H1 (cell line): ENCODE measurements around the gene MCF2L2. TPM values are rescaled to one million over a fixed set of nuclear protein-coding genes. Genes with fewer than 3 reads are reported as not detected.

Experiments
- CTCF ChIA-PET: fragments of 300-600 bp; sonication (Branson Sonifier 250); formaldehyde crosslinking; loops from one replicate; lab custom pipeline; 2021; ENCODE audit not compliant: partially characterized antibody; lab: Charles Lee
- POLR2A ChIA-PET: fragments of 300-600 bp; sonication (Branson Sonifier 250); formaldehyde crosslinking; loops from one replicate; lab custom pipeline; 2021; ENCODE audit warnings: inconsistent platforms; ENCODE audit not compliant: partially characterized antibody; lab: Charles Lee
- DNase-seq, 2 experiments: peaks; one replicate each; pipeline versions ENCODE4 v3.0.0 to v3.0.0-alpha.2; 2010 to 2022; ENCODE audit warnings: low spot score in 2 of 2, low read depth in 1 of 2, mixed read lengths in 1 of 2
- FAIRE-seq: peaks from 2 replicates; lab custom pipeline; 2011; peaks lifted over from hg19 to GRCh38; lab: Jason Lieb, UNC
- H2AFZ ChIP-seq: 2 replicates; pipeline ENCODE4 v1.8.1; 2012; ENCODE audit warnings: low read length, inconsistent platforms
- H2AK5ac ChIP-seq: 2 replicates; pipeline ENCODE4 v1.6.1; 2013; ENCODE audit warnings: low read depth, low read length
- H2BK120ac ChIP-seq: replicated peaks from 2 replicates; pipeline ENCODE3; 2013; ENCODE audit warnings: low read depth, low read length, inconsistent platforms
- H2BK12ac ChIP-seq: 2 replicates; pipeline ENCODE4 v1.6.1; 2013; ENCODE audit warnings: low read depth, low read length
- H2BK15ac ChIP-seq: 2 replicates; pipeline ENCODE4 v1.6.1; 2013; ENCODE audit warnings: low read length
- H2BK20ac ChIP-seq: 2 replicates; pipeline ENCODE4 v1.6.1; 2013; ENCODE audit warnings: low read length
- H2BK5ac ChIP-seq: 2 replicates; pipeline ENCODE4 v1.6.1; 2013; ENCODE audit warnings: low read depth, low read length
- H3K14ac ChIP-seq: 2 replicates; pipeline ENCODE4 v1.6.1; 2013; ENCODE audit warnings: inconsistent platforms; ENCODE audit not compliant: insufficient read length
- H3K18ac ChIP-seq: 2 replicates; pipeline ENCODE4 v1.6.1; 2013; ENCODE audit warnings: low read length; ENCODE audit errors: extremely low read depth
- H3K23ac ChIP-seq: 2 replicates; pipeline ENCODE4 v1.6.1; 2013; ENCODE audit warnings: inconsistent platforms; ENCODE audit not compliant: insufficient read length
- H3K23me2 ChIP-seq: 2 replicates; pipeline ENCODE4 v1.6.1; 2013; ENCODE audit warnings: low read depth, low read length
- H3K27ac ChIP-seq: 2 replicates; pipeline ENCODE4 v1.6.1; 2011; ENCODE audit warnings: low read depth, low read length, inconsistent platforms
- H3K27me3 ChIP-seq, 4 experiments: replicated peaks in 1 of 4; 1 replicate in 1 of 4; 2 replicates in 3 of 4; pipeline versions ENCODE4 v1.6.1 to v1.8.1; 2011 to 2013; ENCODE audit warnings: low read length in 3 of 4, mild to moderate bottlenecking in 3 of 4, inconsistent platforms in 2 of 4, mixed read lengths in 2 of 4, moderate library complexity in 1 of 4; ENCODE audit not compliant: control insufficient read depth in 3 of 4, insufficient read depth in 3 of 4; ENCODE audit errors: extremely low read depth in 1 of 4
- H3K36me3 ChIP-seq, 4 experiments: 2 replicates each; pipeline versions ENCODE4 v1.6.1 to v1.8.1; 2011 to 2013; ENCODE audit warnings: mild to moderate bottlenecking in 4 of 4, low read length in 3 of 4, moderate library complexity in 2 of 4, control low read depth in 1 of 4, inconsistent platforms in 1 of 4; ENCODE audit not compliant: insufficient read depth in 4 of 4, control insufficient read depth in 2 of 4
- H3K4ac ChIP-seq: replicated peaks from 2 replicates; pipeline ENCODE3; 2013; ENCODE audit warnings: low read length, low read depth, mixed read lengths, inconsistent platforms; ENCODE audit not compliant: insufficient read length
- H3K4me1 ChIP-seq, 4 experiments: replicated peaks in 1 of 4; 1 replicate in 1 of 4; 2 replicates in 3 of 4; pipeline versions ENCODE4 v1.6.1 to v1.8.1; 2011 to 2013; ENCODE audit warnings: low read length in 3 of 4, inconsistent platforms in 2 of 4, mixed read lengths in 1 of 4; ENCODE audit not compliant: insufficient read depth in 4 of 4, control insufficient read depth in 3 of 4
- H3K4me2 ChIP-seq, 2 experiments: 2 replicates each; pipeline versions ENCODE4 v1.6.1 to v1.8.1; 2011 to 2013; ENCODE audit warnings: low read depth in 2 of 2, low read length in 2 of 2, control low read depth in 1 of 2, inconsistent platforms in 1 of 2, mild to moderate bottlenecking in 1 of 2; ENCODE audit not compliant: insufficient read depth in 1 of 2
- H3K4me3 ChIP-seq, 4 experiments: fragments of 200-600, 300-600 bp in 1 of 4; sonication (generic), shearing (Covaris generic), sonication (Bioruptor Twin) in 1 of 4; 2 replicates each; pipeline versions ENCODE4 v1.5.1 to v1.8.1; 2011 to 2016; ENCODE audit warnings: low read length in 4 of 4, low read depth in 3 of 4, control low read depth in 2 of 4, inconsistent platforms in 2 of 4, mild to moderate bottlenecking in 2 of 4, mixed read lengths in 1 of 4, moderate library complexity in 1 of 4; ENCODE audit not compliant: insufficient read depth in 2 of 4; ENCODE audit errors: extremely low read depth in 1 of 4
- H3K56ac ChIP-seq: replicated peaks from 2 replicates; pipeline ENCODE3; 2013; ENCODE audit warnings: low read depth, mild to moderate bottlenecking, mixed read lengths, low read length, inconsistent platforms; ENCODE audit not compliant: insufficient read length
- H3K79me1 ChIP-seq: 2 replicates; pipeline ENCODE4 v1.6.1; 2013; ENCODE audit warnings: low read depth, low read length, control low read depth
- H3K79me2 ChIP-seq, 2 experiments: 2 replicates each; pipeline versions ENCODE4 v1.6.1 to v1.8.1; 2012 to 2013; ENCODE audit warnings: low read length in 2 of 2, mild to moderate bottlenecking in 2 of 2, inconsistent platforms in 1 of 2; ENCODE audit not compliant: insufficient read depth in 2 of 2, control insufficient read depth in 1 of 2
- H3K9ac ChIP-seq, 4 experiments: replicated peaks in 1 of 4; 1 replicate in 1 of 4; 2 replicates in 3 of 4; pipeline versions ENCODE4 v1.6.1 to v1.8.1; 2011 to 2013; ENCODE audit warnings: low read depth in 3 of 4, low read length in 3 of 4, control low read depth in 2 of 4, mild to moderate bottlenecking in 2 of 4, moderate library complexity in 2 of 4, inconsistent platforms in 1 of 4; ENCODE audit errors: extremely low read depth in 1 of 4
- H3K9me3 ChIP-seq, 2 experiments: 2 replicates each; pipeline versions ENCODE4 v1.6.1 to v1.8.1; 2012 to 2013; ENCODE audit warnings: mild to moderate bottlenecking in 2 of 2, moderate library complexity in 2 of 2, control low read depth in 1 of 2, inconsistent platforms in 1 of 2, low read depth in 1 of 2, low read length in 1 of 2, mixed read lengths in 1 of 2; ENCODE audit not compliant: insufficient read depth in 2 of 2
- H4K20me1 ChIP-seq, 2 experiments: replicated peaks in 1 of 2; 2 replicates each; pipeline versions ENCODE3 to v1.8.1; 2011 to 2013; ENCODE audit warnings: inconsistent platforms in 2 of 2, low read length in 2 of 2, mild to moderate bottlenecking in 1 of 2; ENCODE audit not compliant: insufficient read depth in 2 of 2, control insufficient read depth in 1 of 2
- H4K5ac ChIP-seq: 2 replicates; pipeline ENCODE4 v1.6.1; 2013; ENCODE audit warnings: low read length, low read depth, mixed read lengths, inconsistent platforms; ENCODE audit not compliant: insufficient read length
- H4K8ac ChIP-seq: 2 replicates; pipeline ENCODE4 v1.8.0; 2013; ENCODE audit warnings: mild to moderate bottlenecking, moderate library complexity, low read length, inconsistent platforms; ENCODE audit not compliant: insufficient read depth; ENCODE audit errors: extremely low read depth
- H4K91ac ChIP-seq: replicated peaks from 2 replicates; pipeline ENCODE3; 2013; ENCODE audit warnings: low read length, mixed read lengths, inconsistent platforms; ENCODE audit not compliant: insufficient read length
- CTCF ChIP-seq, 3 experiments: IDR thresholded peaks; 1 replicate in 2 of 3; 2 replicates in 1 of 3; pipeline versions ENCODE4 v1.5.1 to v1.6.1; 2011; ENCODE audit warnings: low read length in 3 of 3, mild to moderate bottlenecking in 3 of 3, inconsistent platforms in 2 of 3, low read depth in 1 of 3, moderate library complexity in 1 of 3; ENCODE audit not compliant: insufficient read depth in 1 of 3; ENCODE audit errors: control extremely low read depth in 1 of 3
- HDAC6 ChIP-seq: IDR thresholded peaks from one replicate; pipeline ENCODE4 v1.7.1; 2012; ENCODE audit warnings: low read depth, mild to moderate bottlenecking, inconsistent platforms, low read length, moderate library complexity
- POLR2AphosphoS5 ChIP-seq: IDR thresholded peaks from 2 replicates; pipeline ENCODE4 v1.6.1; 2011; ENCODE audit warnings: low read depth, low read length
- RAD21 ChIP-seq, 2 experiments: IDR thresholded peaks in 1 of 2; conservative IDR thresholded peaks in 1 of 2; 2 replicates each; pipeline ENCODE4 v1.6.1; 2011; ENCODE audit warnings: low read depth in 2 of 2, low read length in 2 of 2, improper control_type of control experiment in 1 of 2, inconsistent platforms in 1 of 2, mild to moderate bottlenecking in 1 of 2, moderate library complexity in 1 of 2
- USF2 ChIP-seq: IDR thresholded peaks from 2 replicates; pipeline ENCODE4 v1.6.1; 2011; ENCODE audit warnings: low read length, improper control_type of control experiment
- WGBS, 2 experiments: shearing (Covaris generic) in 1 of 2; methylation state at CpG; one replicate each; pipeline versions ENCODE4 v1.1.6 to v1.1.7; 2013 to 2015; ENCODE audit warnings: low lambda C conversion rate in 2 of 2, mixed read lengths in 2 of 2, inconsistent platforms in 1 of 2, low coverage in 1 of 2, missing lambda C conversion rate in 1 of 2; ENCODE audit not compliant: insufficient replicate concordance in 2 of 2, insufficient coverage in 1 of 2, insufficient read length in 1 of 2; ENCODE audit errors: extremely low coverage in 1 of 2, missing lambda C conversion rate in 1 of 2; 5-methylcytosine and 5-hydroxymethylcytosine counted together
- polyA plus RNA-seq, 7 experiments: library from polyadenylated mRNA; depleted of rRNA in 3 of 7; stranded (reverse) in 5 of 7; unstranded in 2 of 7; fragments of >200 nt in 5 of 7; fragments of 200-250 nt in 2 of 7; gene quantifications; 1 replicate in 5 of 7; 2 replicates in 1 of 7; 4 replicates in 1 of 7; pipeline versions ENCODE4 v1.2.1 to v1.2.3, GENCODE V29; 2011 to 2013; ENCODE audit warnings: missing spikeins in 2 of 7, mixed read lengths in 2 of 7
- total RNA-seq: library from RNA; stranded (reverse); fragmentation: NEBNext Ultra II Directional; extraction: Animal tissue kit (Norgen Biotek cat#: 25700); gene quantifications from 2 replicates; pipeline ENCODE4 v1.2.1, GENCODE V29; 2021

The MCF2L2 gene
- total and polyA plus RNA-seq, 2 of the 8 experiments (the other 6 are each of a cell fraction or from before 2014, with no cell fraction given): 4.1 to 13.7 TPM

DNA sequence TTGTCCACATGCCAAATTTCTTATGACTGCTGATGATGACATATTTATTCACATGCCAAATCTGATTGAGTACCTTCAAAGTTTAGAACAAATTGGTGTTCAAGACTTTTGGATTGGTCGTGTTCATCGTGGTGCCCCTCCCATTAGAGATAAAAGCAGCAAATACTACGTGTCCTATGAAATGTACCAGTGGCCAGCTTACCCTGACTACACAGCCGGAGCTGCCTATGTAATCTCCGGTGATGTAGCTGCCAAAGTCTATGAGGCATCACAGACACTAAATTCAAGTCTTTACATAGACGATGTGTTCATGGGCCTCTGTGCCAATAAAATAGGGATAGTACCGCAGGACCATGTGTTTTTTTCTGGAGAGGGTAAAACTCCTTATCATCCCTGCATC is 158.1 kb downstream of the MCF2L2 start:
- Histone ChIP-seq H3K18ac (no peak overlapping the region), H3K9ac (no peak overlapping the region), H2BK12ac (no peak overlapping the region), H3K79me2 (peaks cover 0 to 9% of the 10 kb centered on the region in 2 experiments; a peak in 1 of 4 replicates), H3K27ac (no peak overlapping the region), H2BK15ac (no peak overlapping the region), H3K27me3 (no peaks in the 10 kb centered on the region), H3K14ac (no peak overlapping the region), H4K5ac (no peak overlapping the region), H2AK5ac (no peak overlapping the region), H3K4me1 (peaks cover 5 to 21% (median 14%) of the 10 kb centered on the region in 4 experiments), H3K4me3 (no peak overlapping the region), H2BK5ac (no peak overlapping the region), H3K23ac (no peak overlapping the region), H4K20me1 (no peaks in the 10 kb centered on the region), H4K8ac (no peak overlapping the region), H3K36me3 (peaks cover 0 to 6% (median 3%) of the 10 kb centered on the region in 4 experiments; a peak in 2 of 8 replicates), H4K91ac (no peak overlapping the region), H3K23me2 (no peaks in the 10 kb centered on the region), H3K4me2 (no peak overlapping the region), H2BK120ac (no peak overlapping the region), H3K79me1 (no peaks in the 10 kb centered on the region), H3K56ac (no peak overlapping the region), H3K9me3 (no peaks in the 10 kb centered on the region), H2AFZ (no peak overlapping the region), H3K4ac (no peak overlapping the region), H2BK20ac (no peak overlapping the region)
- 90% methylated on average over 7 of the region's 7 CpGs; no CpG with 5 or more reads in 1 of the 2 experiments for WGBS, 2 experiments
- CTCF ChIA-PET: interaction anchor here (1.3 kb wide), 1 partner anchor 17 kb away, joined by 3 read pairs; no protein-coding TSS in a partner anchor
- DNase-seq: no peak
- TF ChIP-seq CTCF (IDR thresholded peaks at IDR 0.05; ENCODE audit: control extremely low read depth in 1 of 3, insufficient read depth in 1 of 3, low read depth in 1 of 3, low read length in 3 of 3) (no peak), RAD21 (IDR thresholded peaks at IDR 0.05 in 1 of 2, conservative IDR thresholded peaks at IDR 0.05 in 1 of 2; ENCODE audit: low read depth in 2 of 2, low read length in 2 of 2) (no peak), HDAC6 (no peak), POLR2AphosphoS5 (no peak), USF2 (no peak)
- POLR2A ChIA-PET: interaction anchor here (1.0 kb wide), 1 partner anchor 12 kb away, joined by 4 read pairs; no protein-coding TSS in a partner anchor
- no peak for FAIRE-seq
